DND-41 (cell line): Measurements from ENCODE around the gene GPR68.

Source experiments
- ATAC-seq: fragments of 200-7000 bp; cut with Tn5 transposase; 3 replicates; pipeline ENCODE4 v1.9.1; 2021; ENCODE audit warnings: low read depth; ENCODE audit not compliant: insufficient read depth
- DNase-seq: peaks from one replicate; pipeline ENCODE4 v3.0.0-alpha.2; 2020
- H2AFZ ChIP-seq: 2 replicates; pipeline ENCODE4 v1.6.0; 2012; ENCODE audit warnings: low read depth, low read length
- H3K27ac ChIP-seq: 2 replicates; pipeline ENCODE4 v1.5.1; 2012; ENCODE audit warnings: low read length, inconsistent platforms
- H3K27me3 ChIP-seq: fragments of 200-600 bp; sonication (generic); 2 replicates; pipeline ENCODE4 v1.6.0; 2012; ENCODE audit warnings: low read length, mild to moderate bottlenecking, inconsistent platforms; ENCODE audit not compliant: insufficient read depth, poor library complexity
- H3K36me3 ChIP-seq: 2 replicates; pipeline ENCODE4 v1.5.1; 2012; ENCODE audit warnings: low read length, inconsistent platforms; ENCODE audit not compliant: insufficient read depth
- H3K4me1 ChIP-seq: 2 replicates; pipeline ENCODE4 v1.5.1; 2012; ENCODE audit warnings: mild to moderate bottlenecking, low read length; ENCODE audit not compliant: insufficient read depth
- H3K4me2 ChIP-seq: 2 replicates; pipeline ENCODE4 v1.6.0; 2012; ENCODE audit warnings: mild to moderate bottlenecking, moderate library complexity, low read length, inconsistent platforms; ENCODE audit not compliant: insufficient read depth
- H3K4me3 ChIP-seq, 2 experiments: fragments of 200-600 bp in 1 of 2; shearing (Covaris generic) in 1 of 2; 2 replicates each; pipeline ENCODE4 v1.5.1; 2012 to 2016; ENCODE audit warnings: inconsistent platforms in 2 of 2, low read length in 2 of 2, mild to moderate bottlenecking in 2 of 2, low read depth in 1 of 2, moderate library complexity in 1 of 2
- H3K79me2 ChIP-seq: 2 replicates; pipeline ENCODE4 v1.6.0; 2012; ENCODE audit warnings: low read length, inconsistent platforms; ENCODE audit not compliant: insufficient read depth
- H3K9ac ChIP-seq: 2 replicates; pipeline ENCODE4 v1.6.0; 2012; ENCODE audit warnings: low read depth, mild to moderate bottlenecking, inconsistent platforms, low read length, moderate library complexity
- H3K9me3 ChIP-seq: 2 replicates; pipeline ENCODE4 v1.5.1; 2012; ENCODE audit warnings: low read length, moderate library complexity, mild to moderate bottlenecking, inconsistent platforms; ENCODE audit not compliant: insufficient read depth, severe bottlenecking
- H4K20me1 ChIP-seq: 2 replicates; pipeline ENCODE4 v1.6.0; 2012; ENCODE audit warnings: low read length; ENCODE audit not compliant: insufficient read depth
- EZH2 ChIP-seq: IDR thresholded peaks from 3 replicates; pipeline ENCODE4 v1.6.1; 2012; ENCODE audit warnings: borderline replicate concordance, low read depth, mild to moderate bottlenecking, moderate library complexity, low read length, inconsistent platforms; ENCODE audit not compliant: severe bottlenecking
- TF ChIP-seq, protein P1 (sequence below): IDR thresholded peaks from 2 replicates; pipeline ENCODE4 v1.5.1; 2012; ENCODE audit warnings: borderline replicate concordance, low read length, moderate library complexity, mild to moderate bottlenecking; ENCODE audit not compliant: poor library complexity, severe bottlenecking; ENCODE audit errors: extremely low read depth

GPR68 gene

GRCh38 chr14:91270619-91271018 is 26.1 kb upstream of the GPR68 start:
- H3K4me1 ChIP-seq, result no peaks in the 10 kb centered on the region
- no peak for TF ChIP-seq EZH2
- TF ChIP-seq, protein P1, sequence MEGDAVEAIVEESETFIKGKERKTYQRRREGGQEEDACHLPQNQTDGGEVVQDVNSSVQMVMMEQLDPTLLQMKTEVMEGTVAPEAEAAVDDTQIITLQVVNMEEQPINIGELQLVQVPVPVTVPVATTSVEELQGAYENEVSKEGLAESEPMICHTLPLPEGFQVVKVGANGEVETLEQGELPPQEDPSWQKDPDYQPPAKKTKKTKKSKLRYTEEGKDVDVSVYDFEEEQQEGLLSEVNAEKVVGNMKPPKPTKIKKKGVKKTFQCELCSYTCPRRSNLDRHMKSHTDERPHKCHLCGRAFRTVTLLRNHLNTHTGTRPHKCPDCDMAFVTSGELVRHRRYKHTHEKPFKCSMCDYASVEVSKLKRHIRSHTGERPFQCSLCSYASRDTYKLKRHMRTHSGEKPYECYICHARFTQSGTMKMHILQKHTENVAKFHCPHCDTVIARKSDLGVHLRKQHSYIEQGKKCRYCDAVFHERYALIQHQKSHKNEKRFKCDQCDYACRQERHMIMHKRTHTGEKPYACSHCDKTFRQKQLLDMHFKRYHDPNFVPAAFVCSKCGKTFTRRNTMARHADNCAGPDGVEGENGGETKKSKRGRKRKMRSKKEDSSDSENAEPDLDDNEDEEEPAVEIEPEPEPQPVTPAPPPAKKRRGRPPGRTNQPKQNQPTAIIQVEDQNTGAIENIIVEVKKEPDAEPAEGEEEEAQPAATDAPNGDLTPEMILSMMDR, result peak; percentile 34
- H3K4me2 ChIP-seq, result no peak overlapping the region
- H3K27ac ChIP-seq, result no peak overlapping the region
- no peak overlapping the region for H2AFZ ChIP-seq
- no peak for DNase-seq
- H3K9ac ChIP-seq, result no peak overlapping the region
- H3K36me3 ChIP-seq, result peaks cover 48% of the 10 kb centered on the region
- no peaks in the 10 kb centered on the region for H3K9me3 ChIP-seq
- no peaks in the 10 kb centered on the region for H3K79me2 ChIP-seq
- no peaks in the 10 kb centered on the region for H3K27me3 ChIP-seq
- ATAC-seq, result no peak
- H3K4me3 ChIP-seq, result no peak overlapping the region
- H4K20me1 ChIP-seq, result no peaks in the 10 kb centered on the region

- no peak for ATAC-seq
- Histone ChIP-seq H3K27ac (no peak overlapping the region), H3K4me2 (no peak overlapping the region), H2AFZ (no peak overlapping the region), H3K27me3 (no peaks in the 10 kb centered on the region), H3K36me3 (peaks cover 44% of the 10 kb centered on the region), H3K4me3 (no peak overlapping the region), H3K9ac (no peak overlapping the region), H3K79me2 (no peaks in the 10 kb centered on the region), H3K4me1 (no peaks in the 10 kb centered on the region), H4K20me1 (no peaks in the 10 kb centered on the region), H3K9me3 (no peaks in the 10 kb centered on the region)
- TF ChIP-seq, protein P1, result no peak
- DNase-seq, result no peak
These were observed 25.7 kb upstream of the GPR68 start for GRCh38 chr14:91270188-91270587.

- Histone ChIP-seq H3K27ac (no peak overlapping the region), H3K9ac (no peak overlapping the region), H2AFZ (no peak overlapping the region), H3K79me2 (no peaks in the 10 kb centered on the region), H3K36me3 (peaks cover 36% of the 10 kb centered on the region), H3K9me3 (no peaks in the 10 kb centered on the region), H3K4me2 (no peak overlapping the region), H3K4me3 (no peak overlapping the region), H3K27me3 (no peaks in the 10 kb centered on the region), H3K4me1 (no peaks in the 10 kb centered on the region), H4K20me1 (no peaks in the 10 kb centered on the region)
- ATAC-seq (no peak), DNase-seq (no peak)
- no peak for TF ChIP-seq EZH2
- TF ChIP-seq, protein P1, result no peak
These were observed 24.8 kb upstream of the GPR68 start for GRCh38 chr14:91269076-91269991.
